DND-41 (cell line): ENCODE results near the gene COL4A2.

ENCODE experiments used
- EZH2 ChIP-seq: IDR thresholded peaks from 3 replicates; pipeline ENCODE4 v1.6.1; 2012; ENCODE audit warnings: borderline replicate concordance, low read depth, mild to moderate bottlenecking, moderate library complexity, low read length, inconsistent platforms; ENCODE audit not compliant: severe bottlenecking
- TF ChIP-seq, protein P1 (sequence below): IDR thresholded peaks from 2 replicates; pipeline ENCODE4 v1.5.1; 2012; ENCODE audit warnings: borderline replicate concordance, low read length, moderate library complexity, mild to moderate bottlenecking; ENCODE audit not compliant: poor library complexity, severe bottlenecking; ENCODE audit errors: extremely low read depth

DNA sequence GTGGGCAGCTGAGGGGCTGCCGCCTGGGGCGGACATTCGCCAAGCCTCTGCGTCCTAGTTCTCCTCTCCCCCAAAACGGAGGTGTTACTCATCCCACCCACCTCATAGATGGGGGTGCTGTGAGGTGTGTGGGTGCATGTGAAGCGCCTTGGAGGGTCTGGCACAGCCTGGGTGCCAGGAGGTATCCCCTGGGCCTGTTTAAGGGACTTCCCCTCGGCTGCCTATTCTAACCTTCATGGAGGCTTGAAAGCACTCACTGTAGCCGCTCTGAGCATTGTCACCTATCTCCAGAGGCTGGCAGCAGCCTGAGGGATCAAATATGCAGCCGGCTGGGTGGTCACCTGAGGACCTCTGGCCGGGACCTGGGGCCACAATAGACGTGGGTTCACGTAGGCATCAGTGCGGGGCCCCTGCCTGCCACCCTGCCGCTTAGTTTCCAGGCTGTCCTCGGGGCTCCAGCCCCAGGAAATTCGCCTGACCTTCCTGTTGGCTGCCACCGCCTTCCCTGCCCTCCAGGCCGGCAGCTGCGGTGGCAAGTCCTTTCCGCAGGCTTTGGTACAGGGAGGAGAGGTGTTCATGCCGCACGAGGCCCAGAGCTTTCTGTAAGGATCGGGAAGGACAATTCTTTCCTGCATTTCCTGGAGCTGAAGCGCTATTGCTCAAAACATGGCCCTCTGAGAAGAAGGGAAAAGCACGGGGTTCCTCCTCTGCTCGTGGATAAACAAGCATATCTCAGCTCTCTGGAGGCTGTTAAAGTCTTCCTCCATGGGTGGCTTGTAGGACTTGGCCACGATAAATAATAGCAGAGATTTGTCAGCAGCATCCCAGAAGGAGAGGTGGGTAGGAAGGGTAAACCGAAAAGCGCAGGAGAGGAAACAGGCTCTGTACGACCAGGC is 4.6 kb downstream of the COL4A2 start:
- TF ChIP-seq, protein P1, sequence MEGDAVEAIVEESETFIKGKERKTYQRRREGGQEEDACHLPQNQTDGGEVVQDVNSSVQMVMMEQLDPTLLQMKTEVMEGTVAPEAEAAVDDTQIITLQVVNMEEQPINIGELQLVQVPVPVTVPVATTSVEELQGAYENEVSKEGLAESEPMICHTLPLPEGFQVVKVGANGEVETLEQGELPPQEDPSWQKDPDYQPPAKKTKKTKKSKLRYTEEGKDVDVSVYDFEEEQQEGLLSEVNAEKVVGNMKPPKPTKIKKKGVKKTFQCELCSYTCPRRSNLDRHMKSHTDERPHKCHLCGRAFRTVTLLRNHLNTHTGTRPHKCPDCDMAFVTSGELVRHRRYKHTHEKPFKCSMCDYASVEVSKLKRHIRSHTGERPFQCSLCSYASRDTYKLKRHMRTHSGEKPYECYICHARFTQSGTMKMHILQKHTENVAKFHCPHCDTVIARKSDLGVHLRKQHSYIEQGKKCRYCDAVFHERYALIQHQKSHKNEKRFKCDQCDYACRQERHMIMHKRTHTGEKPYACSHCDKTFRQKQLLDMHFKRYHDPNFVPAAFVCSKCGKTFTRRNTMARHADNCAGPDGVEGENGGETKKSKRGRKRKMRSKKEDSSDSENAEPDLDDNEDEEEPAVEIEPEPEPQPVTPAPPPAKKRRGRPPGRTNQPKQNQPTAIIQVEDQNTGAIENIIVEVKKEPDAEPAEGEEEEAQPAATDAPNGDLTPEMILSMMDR = no peak
- no peak for TF ChIP-seq EZH2
